WTC11 (cell line): ENCODE measurements around the gene P2RY12. TPM values are rescaled to one million over a fixed set of nuclear protein-coding genes. Genes with fewer than 3 reads are reported as not detected.

Experiments used
- ATAC-seq: fragments of 200-7000 bp; cut with Tn5 transposase; 2 replicates; pipeline ENCODE4 v1.10.0; 2021; ENCODE audit warnings: mild to moderate bottlenecking, moderate library complexity
- CTCF ChIA-PET: fragments of 300-600 bp; sonication (Branson Sonifier 250); formaldehyde crosslinking; loops from one replicate; lab custom pipeline; 2021; ENCODE audit warnings: antibody characterized with exemption; lab: Charles Lee
- POLR2A ChIA-PET: fragments of 350-600 bp; sonication (Branson Sonifier 250); formaldehyde crosslinking; loops from one replicate; lab custom pipeline; 2021; ENCODE audit warnings: antibody characterized with exemption; lab: Charles Lee
- DNase-seq: peaks from one replicate; pipeline ENCODE4 v3.0.0; 2021; ENCODE audit warnings: low spot score
- H3K27ac Mint-ChIP-seq: 2 replicates; pipeline ENCODE4 v1.8.0; 2021; ENCODE audit warnings: mixed read lengths
- H3K27me3 Mint-ChIP-seq: 2 replicates; pipeline ENCODE4 v1.8.0; 2021; ENCODE audit warnings: low read depth, mild to moderate bottlenecking, moderate library complexity, mixed read lengths
- H3K36me3 Mint-ChIP-seq: 2 replicates; pipeline ENCODE4 v1.8.0; 2021; ENCODE audit warnings: mixed read lengths
- H3K4me1 Mint-ChIP-seq: 2 replicates; pipeline ENCODE4 v1.8.0; 2022; ENCODE audit warnings: mixed read lengths
- H3K4me3 Mint-ChIP-seq: 2 replicates; pipeline ENCODE4 v1.8.0; 2021; ENCODE audit warnings: mild to moderate bottlenecking, moderate library complexity, mixed read lengths
- H3K9me3 Mint-ChIP-seq: 2 replicates; pipeline ENCODE4 v1.8.0; 2021; ENCODE audit warnings: mixed read lengths
- FOXP1 ChIP-seq: sonication (generic); formaldehyde crosslinking; IDR thresholded peaks from 2 replicates; pipeline ENCODE4 v1.8.0; 2022; ENCODE audit warnings: missing genetic modification reagents, mild to moderate bottlenecking, moderate library complexity, borderline replicate concordance
- GABPB1 ChIP-seq: sonication (generic); formaldehyde crosslinking; IDR thresholded peaks from 2 replicates; pipeline ENCODE4 v1.8.1; 2023; ENCODE audit warnings: mild to moderate bottlenecking, missing genetic modification reagents
- IRF2 ChIP-seq: sonication (generic); formaldehyde crosslinking; IDR thresholded peaks from 2 replicates; pipeline ENCODE4 v1.8.0; 2022; ENCODE audit warnings: low read depth, missing genetic modification reagents, borderline replicate concordance
- KAT7 ChIP-seq: sonication (generic); formaldehyde crosslinking; IDR thresholded peaks from 2 replicates; pipeline ENCODE4 v1.8.1; 2023; ENCODE audit warnings: missing genetic modification reagents, mild to moderate bottlenecking, borderline replicate concordance
- NFE2L1 ChIP-seq: sonication (generic); formaldehyde crosslinking; IDR thresholded peaks from 2 replicates; pipeline ENCODE4 v1.8.1; 2023; ENCODE audit warnings: missing genetic modification reagents
- NR1H2 ChIP-seq: sonication (generic); formaldehyde crosslinking; IDR thresholded peaks from 2 replicates; pipeline ENCODE4 v1.9.0; 2021; ENCODE audit warnings: mild to moderate bottlenecking, moderate library complexity, missing genetic modification reagents
- SMAD3 ChIP-seq: sonication (generic); formaldehyde crosslinking; IDR thresholded peaks from 2 replicates; pipeline ENCODE4 v1.8.0; 2022; ENCODE audit warnings: missing genetic modification reagents, mild to moderate bottlenecking, borderline replicate concordance
- ZNF317 ChIP-seq: sonication (generic); formaldehyde crosslinking; IDR thresholded peaks from 2 replicates; pipeline ENCODE4 v1.8.1; 2023; ENCODE audit warnings: low read depth, mild to moderate bottlenecking, moderate library complexity, missing genetic modification reagents, borderline replicate concordance
- ZNF416 ChIP-seq: fragments of 250-450 bp; sonication (Bioruptor Pico); IDR thresholded peaks from 2 replicates; pipeline ENCODE4 v1.9.0; 2021; ENCODE audit warnings: mild to moderate bottlenecking, inconsistent platforms
- ZNF423 ChIP-seq: fragments of 250-450 bp; sonication (Bioruptor Pico); IDR thresholded peaks from 2 replicates; pipeline ENCODE4 v2.1.2; 2022; ENCODE audit warnings: mild to moderate bottlenecking, moderate library complexity
- total RNA-seq: library from RNA; stranded (reverse); gene quantifications from 3 replicates; pipeline ENCODE4 v1.2.3, GENCODE V29; 2021
- TF ChIP-seq, protein P1 (sequence below): sonication (generic); formaldehyde crosslinking; IDR thresholded peaks from 2 replicates; pipeline ENCODE4 v1.8.0; 2023; ENCODE audit warnings: missing genetic modification reagents, mild to moderate bottlenecking, borderline replicate concordance
- TF ChIP-seq, protein P2 (sequence below): fragments of 250-450 bp; sonication (Bioruptor Pico); IDR thresholded peaks from 2 replicates; pipeline ENCODE4 v1.8.0; 2021; ENCODE audit warnings: mild to moderate bottlenecking
- TF ChIP-seq, protein P3 (sequence below): sonication (generic); formaldehyde crosslinking; IDR thresholded peaks from 2 replicates; pipeline ENCODE4 v1.8.1; 2023; ENCODE audit warnings: mild to moderate bottlenecking, missing genetic modification reagents
- TF ChIP-seq, protein P4 (sequence below): fragments of 250-450 bp; sonication (Bioruptor Pico); conservative IDR thresholded peaks from 2 replicates; pipeline ENCODE4 v1.9.0; 2021; ENCODE audit warnings: mild to moderate bottlenecking
- TF ChIP-seq, protein P5 (sequence below): sonication (generic); formaldehyde crosslinking; IDR thresholded peaks from 2 replicates; pipeline ENCODE4 v1.8.0; 2022; ENCODE audit warnings: mild to moderate bottlenecking, missing genetic modification reagents
- TF ChIP-seq, protein P6 (sequence below): sonication (generic); formaldehyde crosslinking; IDR thresholded peaks from 2 replicates; pipeline ENCODE4 v1.8.1; 2022; ENCODE audit warnings: mild to moderate bottlenecking, moderate library complexity, missing genetic modification reagents

The P2RY12 gene
- total RNA-seq, 1 experiment from 2014 or later, result not detected

DNA sequence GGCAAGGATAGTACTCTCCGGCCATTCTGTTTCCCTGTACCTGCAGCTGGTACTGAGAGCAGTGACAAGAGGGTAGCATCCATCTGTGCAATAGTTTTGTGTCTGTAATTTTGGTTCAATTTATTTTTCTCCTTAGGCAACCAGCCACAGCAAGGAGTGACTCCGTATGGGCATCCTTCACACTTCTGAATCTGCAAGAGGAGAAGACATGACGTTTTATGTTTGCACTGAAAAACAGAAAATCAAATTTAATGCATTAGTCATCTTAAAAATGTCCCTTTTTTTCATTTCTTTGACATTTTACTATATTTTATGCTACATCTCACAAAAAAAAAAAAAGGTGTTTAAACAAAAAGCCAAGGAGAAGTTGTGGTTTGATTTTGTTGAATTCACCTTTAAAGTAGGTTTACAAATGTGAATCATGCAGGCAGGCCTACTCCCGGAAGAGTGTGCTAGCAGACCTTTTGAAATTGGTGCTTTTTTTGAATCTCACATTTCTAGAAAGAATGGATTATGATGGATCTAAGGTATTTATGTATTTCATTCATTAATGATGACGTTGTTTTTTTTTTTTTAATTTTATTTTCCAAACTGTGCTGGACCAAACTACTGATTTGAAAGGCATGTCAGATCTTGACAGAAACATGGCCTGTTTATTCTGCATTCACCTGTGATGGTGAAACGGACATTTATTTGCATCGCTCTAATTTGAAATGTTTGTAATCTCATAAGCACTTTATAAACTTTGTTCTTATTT lies 48.2 kb upstream of the P2RY12 start (continued):
- TF ChIP-seq, protein P1, sequence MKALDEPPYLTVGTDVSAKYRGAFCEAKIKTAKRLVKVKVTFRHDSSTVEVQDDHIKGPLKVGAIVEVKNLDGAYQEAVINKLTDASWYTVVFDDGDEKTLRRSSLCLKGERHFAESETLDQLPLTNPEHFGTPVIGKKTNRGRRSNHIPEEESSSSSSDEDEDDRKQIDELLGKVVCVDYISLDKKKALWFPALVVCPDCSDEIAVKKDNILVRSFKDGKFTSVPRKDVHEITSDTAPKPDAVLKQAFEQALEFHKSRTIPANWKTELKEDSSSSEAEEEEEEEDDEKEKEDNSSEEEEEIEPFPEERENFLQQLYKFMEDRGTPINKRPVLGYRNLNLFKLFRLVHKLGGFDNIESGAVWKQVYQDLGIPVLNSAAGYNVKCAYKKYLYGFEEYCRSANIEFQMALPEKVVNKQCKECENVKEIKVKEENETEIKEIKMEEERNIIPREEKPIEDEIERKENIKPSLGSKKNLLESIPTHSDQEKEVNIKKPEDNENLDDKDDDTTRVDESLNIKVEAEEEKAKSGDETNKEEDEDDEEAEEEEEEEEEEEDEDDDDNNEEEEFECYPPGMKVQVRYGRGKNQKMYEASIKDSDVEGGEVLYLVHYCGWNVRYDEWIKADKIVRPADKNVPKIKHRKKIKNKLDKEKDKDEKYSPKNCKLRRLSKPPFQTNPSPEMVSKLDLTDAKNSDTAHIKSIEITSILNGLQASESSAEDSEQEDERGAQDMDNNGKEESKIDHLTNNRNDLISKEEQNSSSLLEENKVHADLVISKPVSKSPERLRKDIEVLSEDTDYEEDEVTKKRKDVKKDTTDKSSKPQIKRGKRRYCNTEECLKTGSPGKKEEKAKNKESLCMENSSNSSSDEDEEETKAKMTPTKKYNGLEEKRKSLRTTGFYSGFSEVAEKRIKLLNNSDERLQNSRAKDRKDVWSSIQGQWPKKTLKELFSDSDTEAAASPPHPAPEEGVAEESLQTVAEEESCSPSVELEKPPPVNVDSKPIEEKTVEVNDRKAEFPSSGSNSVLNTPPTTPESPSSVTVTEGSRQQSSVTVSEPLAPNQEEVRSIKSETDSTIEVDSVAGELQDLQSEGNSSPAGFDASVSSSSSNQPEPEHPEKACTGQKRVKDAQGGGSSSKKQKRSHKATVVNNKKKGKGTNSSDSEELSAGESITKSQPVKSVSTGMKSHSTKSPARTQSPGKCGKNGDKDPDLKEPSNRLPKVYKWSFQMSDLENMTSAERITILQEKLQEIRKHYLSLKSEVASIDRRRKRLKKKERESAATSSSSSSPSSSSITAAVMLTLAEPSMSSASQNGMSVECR, result no peak
- no peak for TF ChIP-seq ZNF423
- TF ChIP-seq, protein P2, sequence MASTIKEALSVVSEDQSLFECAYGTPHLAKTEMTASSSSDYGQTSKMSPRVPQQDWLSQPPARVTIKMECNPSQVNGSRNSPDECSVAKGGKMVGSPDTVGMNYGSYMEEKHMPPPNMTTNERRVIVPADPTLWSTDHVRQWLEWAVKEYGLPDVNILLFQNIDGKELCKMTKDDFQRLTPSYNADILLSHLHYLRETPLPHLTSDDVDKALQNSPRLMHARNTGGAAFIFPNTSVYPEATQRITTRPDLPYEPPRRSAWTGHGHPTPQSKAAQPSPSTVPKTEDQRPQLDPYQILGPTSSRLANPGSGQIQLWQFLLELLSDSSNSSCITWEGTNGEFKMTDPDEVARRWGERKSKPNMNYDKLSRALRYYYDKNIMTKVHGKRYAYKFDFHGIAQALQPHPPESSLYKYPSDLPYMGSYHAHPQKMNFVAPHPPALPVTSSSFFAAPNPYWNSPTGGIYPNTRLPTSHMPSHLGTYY (CRISPR knock-in tag), result no peak

DNA sequence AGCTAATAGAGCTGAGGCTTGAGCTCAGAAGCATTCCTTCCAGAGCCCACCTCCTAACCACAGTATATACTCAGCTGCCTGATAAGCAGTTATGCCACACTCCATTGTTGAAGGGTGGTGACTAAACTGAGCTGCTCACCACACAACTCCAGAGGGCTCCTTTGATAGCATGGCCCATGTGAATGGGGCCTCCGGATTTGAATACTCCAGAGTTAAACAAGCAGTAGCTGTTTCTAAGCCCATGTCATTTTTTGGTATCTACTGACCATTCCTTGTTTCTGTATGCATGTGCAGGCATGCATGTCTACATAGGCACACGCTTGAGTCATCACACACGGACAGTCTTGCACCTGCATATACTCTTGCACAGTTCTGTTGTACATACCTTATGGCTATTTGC lies 47.4 kb upstream of the P2RY12 start:
- DNase-seq, result no peak
- no peak for TF ChIP-seq ZNF317 (CRISPR knock-in tag)
- TF ChIP-seq, protein P3, sequence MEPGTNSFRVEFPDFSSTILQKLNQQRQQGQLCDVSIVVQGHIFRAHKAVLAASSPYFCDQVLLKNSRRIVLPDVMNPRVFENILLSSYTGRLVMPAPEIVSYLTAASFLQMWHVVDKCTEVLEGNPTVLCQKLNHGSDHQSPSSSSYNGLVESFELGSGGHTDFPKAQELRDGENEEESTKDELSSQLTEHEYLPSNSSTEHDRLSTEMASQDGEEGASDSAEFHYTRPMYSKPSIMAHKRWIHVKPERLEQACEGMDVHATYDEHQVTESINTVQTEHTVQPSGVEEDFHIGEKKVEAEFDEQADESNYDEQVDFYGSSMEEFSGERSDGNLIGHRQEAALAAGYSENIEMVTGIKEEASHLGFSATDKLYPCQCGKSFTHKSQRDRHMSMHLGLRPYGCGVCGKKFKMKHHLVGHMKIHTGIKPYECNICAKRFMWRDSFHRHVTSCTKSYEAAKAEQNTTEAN (CRISPR knock-in tag), result no peak
- TF ChIP-seq NR1H2, result no peak
- no peak for TF ChIP-seq FOXP1 (CRISPR knock-in tag)
- TF ChIP-seq, protein P4, sequence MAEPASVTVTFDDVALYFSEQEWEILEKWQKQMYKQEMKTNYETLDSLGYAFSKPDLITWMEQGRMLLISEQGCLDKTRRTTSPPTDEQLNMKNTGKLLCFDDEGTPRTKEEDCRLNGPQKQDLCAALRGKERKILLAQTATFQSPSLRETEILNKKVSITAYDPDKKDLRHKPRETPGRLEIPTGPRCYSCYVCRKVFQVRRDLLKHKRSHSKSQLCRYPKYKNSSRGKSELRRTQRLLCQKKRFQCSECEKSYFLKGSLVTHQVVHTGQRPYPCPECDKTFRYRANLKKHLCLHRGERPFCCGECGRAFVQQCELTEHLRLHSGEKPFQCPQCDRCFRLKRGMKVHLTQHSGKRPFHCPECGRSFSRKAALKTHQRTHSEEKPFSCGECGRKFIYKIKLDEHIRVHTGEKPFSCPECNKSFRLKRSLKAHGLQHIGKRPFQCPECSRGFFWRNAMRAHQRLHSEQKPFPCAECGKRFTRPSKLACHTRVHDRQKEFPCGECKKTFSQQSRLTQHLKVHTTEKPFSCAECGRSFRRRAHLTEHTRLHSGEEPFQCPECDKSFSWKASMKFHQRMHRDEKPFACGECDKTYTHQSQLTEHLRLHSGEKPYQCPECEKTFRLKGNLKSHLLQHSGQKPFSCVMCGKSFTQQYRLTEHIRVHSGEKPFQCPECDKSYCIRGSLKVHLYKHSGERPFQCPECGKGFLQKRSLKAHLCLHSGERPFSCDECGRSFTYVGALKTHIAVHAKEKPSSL, result no peak
- TF ChIP-seq IRF2, result no peak
- TF ChIP-seq, protein P5, sequence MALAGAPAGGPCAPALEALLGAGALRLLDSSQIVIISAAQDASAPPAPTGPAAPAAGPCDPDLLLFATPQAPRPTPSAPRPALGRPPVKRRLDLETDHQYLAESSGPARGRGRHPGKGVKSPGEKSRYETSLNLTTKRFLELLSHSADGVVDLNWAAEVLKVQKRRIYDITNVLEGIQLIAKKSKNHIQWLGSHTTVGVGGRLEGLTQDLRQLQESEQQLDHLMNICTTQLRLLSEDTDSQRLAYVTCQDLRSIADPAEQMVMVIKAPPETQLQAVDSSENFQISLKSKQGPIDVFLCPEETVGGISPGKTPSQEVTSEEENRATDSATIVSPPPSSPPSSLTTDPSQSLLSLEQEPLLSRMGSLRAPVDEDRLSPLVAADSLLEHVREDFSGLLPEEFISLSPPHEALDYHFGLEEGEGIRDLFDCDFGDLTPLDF (CRISPR knock-in tag), result no peak
- no peak for TF ChIP-seq SMAD3 (CRISPR knock-in tag)
- TF ChIP-seq, protein P6, sequence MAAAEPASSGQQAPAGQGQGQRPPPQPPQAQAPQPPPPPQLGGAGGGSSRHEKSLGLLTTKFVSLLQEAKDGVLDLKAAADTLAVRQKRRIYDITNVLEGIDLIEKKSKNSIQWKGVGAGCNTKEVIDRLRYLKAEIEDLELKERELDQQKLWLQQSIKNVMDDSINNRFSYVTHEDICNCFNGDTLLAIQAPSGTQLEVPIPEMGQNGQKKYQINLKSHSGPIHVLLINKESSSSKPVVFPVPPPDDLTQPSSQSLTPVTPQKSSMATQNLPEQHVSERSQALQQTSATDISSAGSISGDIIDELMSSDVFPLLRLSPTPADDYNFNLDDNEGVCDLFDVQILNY (CRISPR knock-in tag), result no peak
- no peak for TF ChIP-seq KAT7 (CRISPR knock-in tag)
- TF ChIP-seq ZNF416 (CRISPR knock-in tag), result no peak
- no peak for TF ChIP-seq GABPB1 (CRISPR knock-in tag)
- TF ChIP-seq NFE2L1 (CRISPR knock-in tag), result no peak
- Mint-ChIP-seq H3K27ac (no peak overlapping the region), H3K27me3 (peaks cover 18% of the 10 kb centered on the region), H3K4me1 (peaks cover 40% of the 10 kb centered on the region), H3K36me3 (peaks cover 20% of the 10 kb centered on the region), H3K9me3 (peaks cover 5% of the 10 kb centered on the region), H3K4me3 (no peak overlapping the region)
- ChIA-PET CTCF (no interaction called here), POLR2A (no interaction called here)
- peak; percentile 46; the same call in 1 of the 2 replicates for ATAC-seq
